ENCODE data around the gene TMEM128.
"Not testable (repeated sequence)": the region's sequence is repeated elsewhere in the genome, so short reads cannot be mapped to it uniquely, and the experiment has no call there.

TMEM128 gene

DNA sequence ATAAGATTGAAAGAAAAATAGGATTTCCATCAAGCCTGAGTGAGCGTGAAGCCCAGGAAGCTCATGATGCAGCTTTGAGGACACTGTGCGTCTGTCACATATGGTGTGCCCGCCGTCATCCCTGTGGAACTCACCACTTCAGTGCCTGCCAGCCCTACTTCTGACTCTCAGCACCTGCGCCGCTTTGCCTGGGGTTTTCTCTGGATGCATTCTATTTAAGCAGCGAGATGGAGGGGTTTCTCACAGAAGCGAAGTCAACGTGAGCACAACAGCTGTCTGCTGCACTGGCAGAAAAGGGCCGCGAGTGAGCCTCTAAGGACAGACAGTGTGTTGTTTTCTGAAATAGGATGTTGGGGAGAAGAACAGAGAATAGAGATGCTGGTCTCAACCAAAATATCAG, 6.2 kb upstream of the TMEM128 start:
- no peak for DNase-seq

DNA sequence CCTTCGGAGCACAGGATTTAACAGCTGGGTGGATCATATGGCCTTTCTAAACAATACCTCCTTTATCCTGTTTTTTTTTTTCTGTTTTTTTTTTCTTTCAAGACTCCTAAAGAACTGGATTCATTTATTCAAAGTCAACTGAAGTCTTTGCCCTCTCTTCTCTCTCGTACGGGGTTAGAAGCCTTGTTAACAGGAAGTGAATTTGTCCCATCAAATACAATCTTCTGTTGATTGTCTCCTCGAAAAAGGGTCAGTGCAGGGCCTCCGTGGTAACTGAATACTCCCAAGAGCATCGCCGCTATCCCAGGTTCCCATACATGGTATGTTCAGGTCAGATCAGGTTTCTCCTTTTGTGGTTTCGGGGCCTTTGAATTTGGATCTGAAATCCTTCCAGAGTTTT, 1.8 kb upstream of the TMEM128 start:
- no peak for DNase-seq

DNA sequence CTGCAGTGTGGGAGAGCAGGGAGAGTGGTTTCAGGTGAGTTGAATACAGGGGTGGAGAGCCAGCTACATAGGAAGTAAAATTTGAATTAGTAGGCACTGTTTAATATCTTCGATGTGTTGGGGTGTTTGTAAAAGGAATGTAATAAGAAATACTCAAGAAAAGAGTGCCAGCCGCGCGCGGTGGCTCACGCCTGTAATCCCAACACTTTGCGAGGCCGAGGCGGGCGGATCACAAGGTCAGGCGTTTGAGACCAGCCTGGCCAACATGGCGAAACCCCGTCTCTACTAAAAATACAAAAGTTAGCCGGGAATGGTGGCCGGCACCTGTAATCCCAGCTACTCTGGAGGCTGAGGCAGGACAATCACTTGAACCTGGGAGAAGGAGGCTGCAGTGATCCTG, 1.3 kb upstream of the TMEM128 start:
- not testable (repeated sequence) for DNase-seq

DNA sequence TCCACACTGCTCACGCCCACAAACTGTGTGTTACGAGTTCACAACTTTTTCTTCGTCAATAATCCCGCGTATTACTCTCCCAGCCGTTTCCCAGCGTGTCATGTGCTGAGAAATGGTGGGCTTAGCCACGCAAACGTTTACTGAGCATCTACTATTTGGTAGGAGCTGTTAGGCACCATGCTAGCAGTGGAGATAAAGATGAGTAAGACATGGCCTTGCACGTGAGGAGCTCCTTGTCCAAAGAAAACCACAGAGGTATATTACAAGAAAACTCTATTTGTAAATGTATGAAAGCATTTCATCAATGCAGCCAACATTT, 821 bp upstream of the TMEM128 start:
- DNase-seq = peak; percentile 19

DNA sequence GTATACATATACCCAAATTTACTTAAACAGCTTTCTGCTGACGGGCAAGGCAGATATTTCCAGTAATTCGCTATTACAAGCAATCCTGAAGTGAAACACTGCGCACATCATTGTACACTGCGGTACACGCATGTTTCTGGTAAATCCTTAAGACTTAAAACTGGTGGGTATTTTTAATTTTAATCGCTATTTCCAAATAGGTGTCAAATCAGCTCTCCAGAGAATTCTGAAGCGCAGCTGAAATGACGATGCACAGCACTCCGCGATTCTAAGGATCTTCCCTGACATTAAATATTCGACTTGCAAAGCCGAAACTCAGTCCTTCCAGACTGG, 361 bp downstream of the TMEM128 start:
- DNase-seq = no peak

DNA sequence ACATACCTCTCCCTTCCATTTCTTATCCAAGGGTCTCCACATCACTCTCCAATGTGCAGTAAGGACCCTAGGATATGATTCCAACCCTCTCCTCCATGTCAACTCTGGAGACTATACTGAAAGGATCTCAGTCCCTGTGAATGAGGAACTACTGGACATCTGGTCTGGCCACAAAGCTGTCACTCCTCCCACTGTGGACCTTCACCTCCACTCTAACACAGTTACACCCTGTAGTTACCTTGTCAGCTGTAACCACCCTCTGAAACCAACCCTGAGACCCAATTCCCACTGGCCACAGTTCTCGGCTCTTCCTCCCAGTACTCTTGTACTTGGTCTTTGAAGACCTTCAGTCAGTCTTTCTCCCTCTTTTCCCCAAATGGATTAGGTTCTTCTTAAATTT, 2.9 kb downstream of the TMEM128 start:
- no peak for DNase-seq

DNA sequence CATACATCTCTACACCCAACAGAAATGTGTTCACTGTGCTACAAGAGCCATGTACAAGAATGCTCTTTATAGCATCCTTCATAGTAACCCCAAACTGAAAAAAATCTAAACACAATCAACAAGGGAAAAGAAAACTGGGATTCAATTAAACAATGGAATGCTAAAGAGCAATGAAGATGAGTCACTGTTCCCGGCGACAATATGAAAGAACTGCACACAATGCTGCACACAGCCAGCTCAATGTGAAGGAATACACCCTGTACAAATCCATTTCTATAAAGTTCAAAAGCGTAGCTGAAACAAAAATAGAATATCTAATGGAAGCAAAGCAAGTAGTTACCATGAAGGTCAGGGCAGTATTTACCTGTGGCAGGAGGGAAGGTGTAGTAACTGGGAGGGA, 8.5 kb downstream of the TMEM128 start:
- DNase-seq = not testable (repeated sequence)

DNA sequence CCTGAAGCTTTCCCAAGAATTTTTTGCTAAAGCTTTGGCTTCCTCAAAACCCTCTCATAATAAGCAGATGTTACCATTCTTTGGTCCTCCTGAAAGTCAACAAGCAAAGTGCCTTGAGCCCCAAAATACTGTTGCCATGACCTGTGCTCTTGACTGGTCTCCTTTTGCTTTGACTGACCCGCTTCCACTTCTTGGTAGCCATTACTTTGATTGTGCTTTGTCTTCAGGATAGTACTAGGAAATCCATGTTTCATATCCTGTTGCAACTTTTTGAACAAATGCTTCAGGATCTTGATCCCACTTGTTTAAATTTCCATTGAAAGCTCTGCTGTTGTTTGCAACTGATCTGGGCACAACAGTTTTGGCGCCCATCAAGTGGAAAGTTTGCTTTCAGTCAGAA, 14.4 kb downstream of the TMEM128 start:
- DNase-seq = no peak

DNA sequence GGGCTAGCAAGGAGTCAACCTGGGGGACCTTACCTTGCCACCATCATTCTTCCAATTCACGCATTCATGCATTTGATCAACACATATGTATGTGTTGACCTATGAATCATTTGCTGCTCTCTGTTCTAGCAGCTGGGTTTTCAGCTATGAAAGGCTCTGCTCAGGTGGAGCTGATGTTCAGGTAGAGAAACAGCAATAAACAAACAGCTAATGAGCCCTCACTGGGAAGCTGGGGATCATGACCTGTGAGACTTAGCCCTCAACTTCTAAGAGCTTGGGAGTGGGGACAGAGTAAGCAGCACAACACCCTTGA, 19.7 kb downstream of the TMEM128 start:
- no peak for DNase-seq

DNA sequence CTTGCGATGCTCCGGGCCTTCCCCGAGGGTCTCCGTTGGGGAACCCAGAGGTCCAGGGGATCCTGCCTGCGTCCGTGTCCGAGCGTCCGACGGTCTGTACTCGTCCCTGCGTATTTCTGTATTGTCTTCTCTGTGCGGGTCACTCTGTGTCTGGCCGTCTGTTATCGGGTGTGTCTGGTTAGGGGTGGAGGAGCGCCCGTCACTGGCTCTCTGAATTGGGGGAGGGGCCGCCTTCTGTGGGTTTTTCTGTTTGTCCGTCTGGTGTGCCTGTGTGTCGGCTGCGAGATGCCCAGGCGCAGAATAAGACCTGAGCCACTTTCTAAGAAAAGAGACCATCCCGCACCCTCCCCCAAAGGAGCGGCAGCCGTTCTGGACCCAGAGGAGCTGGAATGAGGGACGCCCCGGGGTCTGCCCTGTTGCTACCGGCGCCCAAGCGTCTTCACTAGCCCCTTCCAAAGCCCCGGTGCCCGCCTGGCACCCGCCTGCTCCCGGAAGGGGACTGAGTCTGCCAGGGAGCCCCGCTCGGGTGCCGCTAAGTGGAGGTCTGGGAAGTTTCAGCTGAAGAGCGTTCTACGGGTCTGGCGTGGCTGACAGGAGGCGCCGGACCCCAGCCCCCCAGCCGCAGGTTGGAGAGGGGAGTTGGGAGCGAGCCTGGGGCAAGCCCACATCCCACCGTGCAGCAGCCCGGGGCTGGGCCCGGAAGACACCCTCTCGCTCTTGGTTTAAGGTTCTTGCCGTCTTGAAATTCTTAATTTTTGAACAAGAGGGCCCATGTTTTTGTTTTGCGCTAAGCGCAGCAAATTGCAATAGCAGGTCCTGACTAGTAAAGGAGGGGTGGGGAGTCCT, 20.3 kb downstream of the TMEM128 start:
- no peak for DNase-seq

DNA sequence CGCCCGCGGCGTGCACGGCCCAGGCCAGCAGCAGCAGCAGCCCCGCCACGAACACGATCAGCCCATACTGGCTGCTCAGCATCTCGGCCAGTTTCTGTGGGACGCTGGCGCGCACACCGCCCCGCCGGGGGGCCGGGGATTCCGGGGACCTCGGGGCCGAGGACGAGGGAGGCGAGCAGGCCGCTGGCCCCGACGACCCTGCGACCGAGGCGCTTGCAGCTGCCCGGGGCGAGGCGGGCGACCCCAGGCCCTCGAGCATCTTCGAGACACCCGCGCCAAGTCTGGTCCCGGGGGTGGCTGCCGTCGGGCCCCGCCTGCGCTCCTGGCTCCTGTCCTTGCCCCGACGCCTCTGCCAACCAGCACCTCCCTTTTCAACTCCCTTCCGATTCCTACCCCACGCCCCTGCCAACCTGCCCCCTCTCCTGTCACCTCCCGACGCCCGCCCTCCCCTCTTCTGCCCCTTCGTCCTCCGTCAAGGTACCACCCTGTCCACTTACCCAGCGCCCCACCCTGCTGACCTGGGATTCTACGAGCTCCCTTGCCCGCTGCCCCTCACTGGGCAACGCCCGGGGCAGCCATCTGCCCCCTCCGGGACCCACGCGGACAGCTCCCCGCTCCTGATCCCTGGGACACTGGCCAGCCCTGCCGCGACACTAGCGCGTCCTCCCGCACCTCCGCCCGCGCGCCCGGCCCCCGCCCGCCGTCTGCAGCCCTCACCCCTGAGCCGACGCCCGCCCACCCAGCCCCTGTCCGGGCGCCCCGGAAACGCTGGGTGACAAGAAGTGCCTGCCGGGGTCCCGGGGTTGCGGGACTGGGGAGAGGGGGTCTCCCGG, 21.2 kb downstream of the TMEM128 start, which contains the start of gene OTOP1:
OTOP1 (minus strand) TSS at position 324 of the 833 bp plus-strand sequence; CDS start at position 259, 65 bp downstream.
- no peak for DNase-seq

DNA sequence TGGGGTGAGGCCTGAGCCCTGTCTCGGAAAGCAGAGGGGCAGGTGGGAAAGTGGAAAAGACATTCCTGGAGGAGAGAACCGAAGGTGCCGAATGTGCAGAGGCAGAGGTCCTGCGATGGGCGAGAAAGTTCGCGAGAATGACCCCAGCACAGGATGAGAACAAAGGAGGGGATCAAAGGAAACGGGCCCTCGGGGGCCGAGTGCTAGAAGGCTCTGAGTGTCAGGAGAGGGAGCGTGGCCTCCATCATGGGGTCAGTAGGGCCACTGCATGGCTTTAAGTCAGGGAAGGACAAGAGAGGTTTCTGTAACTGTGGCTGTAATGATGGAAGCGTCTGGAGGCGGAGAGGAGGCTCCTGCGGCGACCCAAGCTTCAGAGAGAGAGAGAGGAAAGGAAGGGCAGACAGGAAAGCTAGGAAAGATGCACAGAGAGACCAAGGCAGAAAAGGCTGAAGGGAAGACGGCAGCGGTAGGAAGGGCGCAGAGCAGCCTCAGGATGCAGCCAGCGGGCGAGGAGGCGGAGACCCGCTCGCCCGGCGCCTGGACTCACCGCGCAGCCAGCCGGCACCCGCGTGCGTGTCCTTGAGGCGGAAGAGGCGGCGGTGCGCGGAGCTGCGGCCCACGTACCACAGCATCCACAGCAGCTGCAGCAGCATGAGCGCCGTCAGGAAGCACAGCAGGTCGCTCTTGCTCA, 22.0 kb downstream of the TMEM128 start:
- DNase-seq = no peak

DNA sequence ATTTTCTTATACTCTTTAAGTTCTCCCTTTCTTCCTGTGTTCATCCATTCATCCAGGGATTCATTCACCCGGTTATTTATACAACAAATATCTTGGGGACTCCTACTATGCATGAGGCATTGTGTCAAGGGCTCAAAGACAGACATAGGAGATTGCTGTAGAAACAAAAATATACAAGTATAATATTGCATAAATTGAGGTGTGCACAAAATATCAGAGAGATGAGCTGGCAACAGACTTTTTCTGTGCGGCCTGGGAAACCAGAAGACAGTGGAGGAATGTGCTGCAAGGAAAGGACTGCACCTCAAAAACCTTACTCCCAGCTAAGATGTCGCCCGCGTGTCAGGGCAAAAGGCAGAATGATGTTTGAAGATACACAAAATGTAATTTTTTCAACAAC, 30.9 kb downstream of the TMEM128 start:
- no peak for DNase-seq

DNA sequence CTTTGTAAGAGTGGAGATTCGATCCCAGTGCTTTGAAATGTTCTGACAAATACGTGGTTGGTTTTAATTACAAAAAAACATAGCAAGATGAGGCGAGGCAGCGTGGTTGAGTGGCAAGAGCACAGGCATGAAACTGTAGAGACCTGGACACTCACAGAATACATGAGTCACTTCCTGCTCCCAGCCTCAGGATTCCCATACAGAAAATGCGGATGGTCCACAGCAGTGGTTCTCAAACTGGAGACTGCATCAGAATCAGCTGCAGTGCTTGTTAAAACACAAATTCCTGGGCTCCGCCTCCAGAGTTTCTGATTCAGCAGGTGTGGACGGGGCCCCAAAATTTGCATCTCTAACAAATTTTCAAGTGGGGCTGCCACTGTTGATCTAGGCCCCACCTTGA, 31.4 kb downstream of the TMEM128 start:
- no peak for DNase-seq

DNA sequence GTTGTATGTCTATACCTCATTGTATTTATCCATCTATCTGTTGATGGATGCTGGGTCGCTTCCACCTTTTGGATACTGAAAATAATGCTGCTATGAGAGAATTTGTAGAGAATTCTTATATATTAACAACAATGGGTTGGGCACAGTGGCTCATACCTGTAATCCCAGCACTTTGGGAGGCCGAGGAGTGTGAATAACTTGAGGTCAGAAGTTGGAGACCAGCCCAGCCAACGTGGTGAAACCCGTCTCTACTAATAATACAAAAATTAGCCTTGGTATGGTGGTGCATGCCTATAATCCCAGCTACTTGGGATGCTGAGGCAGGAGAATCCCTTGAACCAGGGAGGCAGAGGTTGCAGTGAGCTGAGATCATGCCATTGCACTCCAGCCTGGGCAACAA, 34.3 kb downstream of the TMEM128 start:
- DNase-seq = not testable (repeated sequence)

DNA sequence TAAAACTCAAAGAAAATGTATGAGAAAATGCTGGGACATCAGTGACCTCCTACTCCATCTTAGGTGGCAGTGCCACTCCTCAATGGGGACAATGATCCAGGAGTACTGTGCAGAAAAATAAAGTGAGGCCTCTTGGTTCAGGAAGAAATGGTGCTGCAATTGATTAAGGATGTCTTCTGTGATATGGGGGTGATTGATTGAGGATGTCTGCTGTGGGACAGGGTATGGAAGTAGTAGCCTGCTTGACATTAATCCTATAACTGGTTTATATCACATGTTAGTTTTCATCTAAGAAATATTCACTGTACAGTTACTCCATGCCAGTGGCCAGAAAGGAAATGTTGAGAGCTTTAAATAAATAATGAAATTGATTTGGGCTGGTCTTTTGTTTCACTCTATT, 41.8 kb downstream of the TMEM128 start:
- no peak for DNase-seq

DNA sequence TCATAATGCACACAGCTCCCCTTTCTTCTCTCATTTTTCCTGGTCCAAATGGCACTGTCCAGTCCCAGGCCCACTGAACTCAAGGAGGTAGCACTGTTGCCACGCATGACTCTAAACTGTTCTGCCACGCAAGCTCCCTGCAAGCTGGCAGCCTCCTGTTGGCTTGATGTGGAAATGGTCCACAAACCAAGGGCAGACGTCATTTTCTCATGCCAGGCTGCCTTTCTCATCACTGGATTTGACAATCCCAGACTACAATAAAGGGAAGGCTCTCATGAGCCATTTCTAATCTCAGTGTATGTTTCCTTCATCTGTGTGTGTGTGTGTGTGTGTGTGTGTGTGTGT, 43.6 kb downstream of the TMEM128 start:
- no peak for DNase-seq

DNA sequence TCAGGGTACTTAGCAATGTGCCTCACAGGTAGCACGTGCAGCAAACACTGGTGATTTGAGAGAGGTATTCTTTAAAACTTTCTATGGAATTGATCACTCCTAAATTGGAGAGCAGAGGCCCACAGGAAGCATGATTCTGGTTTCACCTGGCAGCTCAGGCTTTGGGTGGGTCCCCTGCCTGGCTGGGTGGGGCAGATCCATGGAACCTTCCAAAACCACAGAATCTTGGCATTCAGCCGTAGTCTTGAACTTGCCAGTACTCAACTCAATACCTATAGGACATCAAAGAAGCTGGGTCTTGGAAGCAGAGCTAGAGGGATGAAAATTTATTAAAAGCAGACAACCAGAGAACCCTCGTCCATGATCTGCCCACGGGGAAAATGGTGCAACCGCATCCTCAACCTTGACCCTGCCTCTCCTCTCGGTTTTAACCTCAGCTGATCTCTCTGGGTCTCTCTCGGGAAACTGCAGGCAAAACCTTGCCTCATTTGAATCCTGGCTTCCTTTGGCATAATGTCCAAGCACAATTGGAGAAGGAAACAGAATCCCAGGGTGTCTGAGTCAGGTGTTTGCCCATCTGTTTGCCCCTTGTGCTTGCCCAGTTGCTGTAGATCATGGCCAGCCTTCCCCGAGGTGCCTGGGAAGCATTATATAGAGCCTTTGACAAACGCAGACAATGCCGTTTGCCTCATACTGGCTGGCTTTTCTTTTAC, 44.2 kb downstream of the TMEM128 start:
- no peak for DNase-seq

DNA sequence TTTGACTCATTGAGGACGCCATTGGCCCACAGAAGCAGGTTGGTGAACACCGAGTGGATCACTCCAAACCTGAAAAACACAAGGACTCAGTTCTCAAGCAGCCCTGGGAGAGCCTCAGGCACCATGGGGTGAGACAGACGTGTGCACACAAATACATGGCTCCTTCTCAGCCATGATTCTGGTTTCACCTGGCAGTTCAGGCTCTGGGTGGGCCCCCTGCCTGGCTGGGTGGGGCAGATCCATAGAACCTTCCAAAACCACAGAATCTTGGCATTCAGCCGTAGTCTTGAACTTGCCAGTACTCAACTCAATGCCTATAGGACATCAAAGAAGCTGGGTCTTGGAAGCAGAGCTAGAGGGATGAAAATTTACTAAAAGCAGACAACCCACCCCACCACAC, 45.5 kb downstream of the TMEM128 start:
- DNase-seq = no peak

DNA sequence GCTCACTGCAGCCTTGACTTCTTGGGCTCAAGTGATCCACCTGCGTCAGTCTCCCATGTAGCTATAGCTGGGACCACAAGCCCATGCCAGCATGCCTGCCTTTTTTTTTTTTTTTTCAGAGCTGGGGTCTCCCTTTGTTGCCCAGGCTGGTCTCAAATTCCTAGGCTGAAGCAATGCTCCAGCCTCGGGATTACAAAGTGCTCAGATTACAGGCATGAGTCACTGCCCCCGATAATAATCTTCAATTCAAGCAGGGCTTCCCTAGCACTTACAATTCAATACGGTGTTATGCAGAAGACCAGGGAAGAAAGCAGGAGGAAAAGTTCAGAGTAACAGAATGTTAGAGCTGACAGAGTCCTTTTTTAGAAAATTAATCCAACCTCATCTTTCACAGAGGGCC, 47.4 kb downstream of the TMEM128 start:
- no peak for DNase-seq

DNA sequence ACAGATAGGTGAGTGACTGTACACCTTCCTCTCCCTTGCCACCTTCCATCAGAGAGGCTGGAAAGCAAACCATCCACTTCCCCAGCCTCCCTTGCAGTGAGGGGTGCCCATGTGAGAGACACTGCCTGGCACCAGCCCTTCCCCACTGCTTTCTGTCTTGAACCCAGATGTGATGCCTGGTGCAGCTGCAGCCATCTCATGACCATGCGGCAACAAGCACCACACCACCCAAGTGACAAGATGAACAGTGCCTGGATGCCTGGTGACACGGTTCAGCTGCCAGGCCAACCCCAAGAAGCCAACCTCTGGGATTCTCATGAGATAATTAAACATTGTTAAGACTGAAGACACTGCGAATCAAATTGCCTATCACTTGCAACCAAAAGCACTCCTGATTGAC, 52.7 kb downstream of the TMEM128 start:
- DNase-seq = no peak

DNA sequence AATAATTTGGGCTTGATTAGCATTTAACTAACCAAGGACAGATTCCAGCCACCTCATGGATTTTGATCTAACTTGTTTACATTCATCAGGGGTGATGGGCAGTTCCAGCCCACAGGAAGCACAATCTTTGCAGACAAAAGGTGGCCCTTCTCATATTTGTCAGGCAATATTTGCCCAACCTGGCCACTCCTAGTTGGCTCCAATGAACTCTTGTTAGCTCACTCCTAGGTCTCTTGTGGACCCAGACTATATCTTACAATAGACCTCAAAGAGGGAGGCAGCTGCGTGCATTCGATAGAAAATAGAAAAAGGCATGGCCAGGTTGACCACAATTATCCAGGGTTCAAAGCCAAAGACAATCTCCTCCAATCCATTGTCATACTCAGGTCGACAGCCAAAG, 59.5 kb downstream of the TMEM128 start:
- not testable (repeated sequence) for DNase-seq

Measured in activated CD4-positive, alpha-beta T cell treated with anti-CD3 and anti-CD28 coated beads, Interleukin-10, Interleukin-2, amounts not matched to agents 100 ng/mL and 50 ng/mL, durations not matched to agents 16 hours and 8 hours (primary cell).